Transverse colon (tissue), 3 donors: Measurements from ENCODE around the gene SH3BP5L.

Source experiments
- CTCF ChIP-seq, 5 experiments: fragments of 200-600 bp in 3 of 5; fragments of 450-650 bp in 2 of 5; sonication (generic) in 3 of 5; IDR thresholded peaks; 1 replicate in 2 of 5; 2 replicates in 3 of 5; pipeline ENCODE4 v1.5.1; 2016 to 2017; ENCODE audit warnings: antibody characterized with exemption in 5 of 5, inconsistent platforms in 3 of 5, mild to moderate bottlenecking in 2 of 5, moderate library complexity in 1 of 5
- POLR2A ChIP-seq: fragments of 450-650 bp; IDR thresholded peaks from one replicate; pipeline ENCODE4 v1.6.1; 2016; ENCODE audit warnings: antibody characterized with exemption, mild to moderate bottlenecking, moderate library complexity

DNA sequence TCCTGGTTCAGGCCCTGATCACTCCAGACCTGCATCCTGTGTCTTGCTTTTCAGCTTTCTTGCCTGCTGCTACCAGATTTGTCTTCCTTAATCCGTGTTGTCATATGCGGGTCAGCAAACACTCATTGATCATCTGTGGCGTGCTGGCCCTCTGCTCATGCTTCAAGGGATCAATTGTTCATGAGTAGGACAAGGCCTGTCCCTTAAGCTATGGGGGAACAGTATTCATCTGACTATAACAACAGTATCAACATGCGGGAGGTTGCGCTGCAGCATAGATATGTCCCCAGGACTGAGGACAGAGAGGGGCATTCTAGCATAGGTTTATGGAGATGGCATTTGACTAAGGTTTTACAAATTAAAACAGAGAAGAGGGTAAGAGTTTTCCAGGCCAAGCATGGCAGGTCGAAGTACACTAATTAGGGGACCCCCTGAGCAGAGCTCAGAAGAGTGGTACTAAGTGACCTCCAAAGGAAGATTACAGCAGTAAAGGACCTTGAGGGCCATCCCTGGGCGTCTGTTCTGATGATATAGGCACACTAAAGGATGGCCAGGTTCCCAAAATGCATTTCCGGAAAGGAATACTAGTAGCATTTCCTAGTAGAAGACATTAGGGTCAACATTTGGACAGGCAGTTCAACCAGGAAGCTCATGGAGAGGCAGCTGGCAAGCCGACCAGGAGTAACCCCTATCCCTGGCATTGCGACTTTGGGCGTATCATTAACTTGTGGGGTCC lies 11.5 kb upstream of the SH3BP5L start:
- TF ChIP-seq POLR2A (no peak), CTCF (IDR thresholded peaks at IDR 0.05) (no peak)
